ENCODE results near the gene MC2R. TPM values are rescaled to one million over a fixed set of nuclear protein-coding genes. Genes with fewer than 3 reads are reported as not detected.

Gene MC2R
- not detected in 5 replicates for total RNA-seq (2022; extraction: Qiagen RNA extraction; ENCODE audit: low read depth)

DNA sequence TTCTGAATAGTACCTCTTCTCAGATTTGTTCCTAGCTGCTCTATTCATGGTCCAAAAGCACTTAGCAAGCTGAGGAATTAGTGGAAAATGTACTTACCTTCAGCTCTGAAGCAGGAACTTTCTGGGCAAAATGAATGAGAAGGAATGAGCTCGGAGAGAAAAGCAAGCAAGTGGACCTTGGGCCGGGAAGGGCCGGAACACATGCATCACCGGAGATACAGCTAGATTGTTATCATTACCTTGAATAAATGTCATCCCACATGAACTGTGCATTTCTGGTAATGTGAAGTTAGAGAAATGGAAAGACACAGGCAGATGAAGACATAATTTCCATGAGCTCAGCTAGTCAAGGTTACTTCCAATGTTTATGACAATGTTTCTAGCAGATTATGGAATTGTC lies at the start of gene MC2R:
Gene MC2R (minus strand): TSS at position 146 of the 400 bp plus-strand sequence. CDS start 30,018 bp downstream, outside the sequence.

Other genes starting within 250 kb of the MC2R start
- gene FAM210A, start 189.0 kb downstream of the MC2R start, total RNA-seq (2022; extraction: Qiagen RNA extraction; ENCODE audit: low read depth): 16.7 to 27.0 TPM (median 23.6 TPM) in 5 replicates
- gene RNMT, start 188.9 kb downstream of the MC2R start, total RNA-seq (2022; extraction: Qiagen RNA extraction; ENCODE audit: low read depth): 18.2 to 21.0 TPM (median 18.8 TPM) in 5 replicates
- gene MC5R, start 91.4 kb downstream of the MC2R start, total RNA-seq (2022; extraction: Qiagen RNA extraction; ENCODE audit: low read depth): 0.07 TPM in 1 of 5 replicates, not detected in the others
- 1.3 to 2.0 TPM (median 1.8 TPM) in 5 replicates for gene ZNF519, start 216.9 kb upstream of the MC2R start, total RNA-seq (2022; extraction: Qiagen RNA extraction; ENCODE audit: low read depth)

Measured in A549 treated with RU486 at 1 μM for 4 hours (cell line).